Mucosa of gallbladder (tissue), 1 donor: ENCODE measurements around the gene CD300LB. TPM values are rescaled to one million over a fixed set of nuclear protein-coding genes. Genes with fewer than 3 reads are reported as not detected.

ENCODE experiments used
- DNase-seq: peaks from one replicate; pipeline ENCODE4 v3.0.0-alpha.2; 2020; ENCODE audit warnings: low spot score
- total RNA-seq: library from RNA; stranded (reverse); gene quantifications from one replicate; pipeline ENCODE4 v1.2.1, GENCODE V29; 2021
- donor health status: DM: no; HTN: no; CAD: no.

The CD300LB gene
- total RNA-seq, 1 donor from 2014 or later: 0.49 TPM

- DNase-seq: no peak
Observed at GRCh38 chr17:74549343-74549742, 18.1 kb upstream of the CD300LB start.

GRCh38 chr17:74547736-74548135 lies 16.5 kb upstream of the CD300LB start:
- DNase-seq: no peak

- DNase-seq: no peak
Observed at GRCh38 chr17:74547264-74547663, 16.0 kb upstream of the CD300LB start.

- no peak for DNase-seq
Observed at GRCh38 chr17:74546586-74546985, 15.3 kb upstream of the CD300LB start.

- DNase-seq: no peak
Observed at GRCh38 chr17:74545843-74546230, 14.6 kb upstream of the CD300LB start, which contains the start of gene CD300C. CD300C (minus strand) TSS chr17:74546115; CDS start chr17:74545782, 333 bp downstream.

- DNase-seq: no peak
Observed at GRCh38 chr17:74544991-74545842, 13.9 kb upstream of the CD300LB start.

- DNase-seq: no peak
Observed at GRCh38 chr17:74543891-74544760, 12.9 kb upstream of the CD300LB start.

GRCh38 chr17:74543406-74543805 lies 12.1 kb upstream of the CD300LB start:
- no peak for DNase-seq

GRCh38 chr17:74542727-74543383 lies 11.6 kb upstream of the CD300LB start:
- DNase-seq: no peak

- DNase-seq: no peak
Observed at GRCh38 chr17:74542166-74542565, 10.9 kb upstream of the CD300LB start.

- no peak for DNase-seq
Observed at GRCh38 chr17:74541176-74542111, 10.2 kb upstream of the CD300LB start.

- DNase-seq: no peak
Observed at GRCh38 chr17:74539281-74539820, 8.1 kb upstream of the CD300LB start.

- no peak for DNase-seq
Observed at GRCh38 chr17:74536890-74537289, 5.6 kb upstream of the CD300LB start.

GRCh38 chr17:74532115-74532514 lies 840 bp upstream of the CD300LB start:
- DNase-seq: peak; percentile 49

GRCh38 chr17:74530831-74531150 lies 484 bp downstream of the CD300LB start:
- no peak for DNase-seq

GRCh38 chr17:74529243-74529642 lies 2.0 kb downstream of the CD300LB start:
- no peak for DNase-seq

GRCh38 chr17:74528491-74529199 lies 2.6 kb downstream of the CD300LB start:
- DNase-seq: peak; percentile 39

- DNase-seq: no peak
Observed at GRCh38 chr17:74527756-74528155, 3.5 kb downstream of the CD300LB start.

- DNase-seq: peak; percentile 4
Observed at GRCh38 chr17:74527081-74527480, 4.2 kb downstream of the CD300LB start.

GRCh38 chr17:74526681-74527080 lies 4.6 kb downstream of the CD300LB start:
- DNase-seq: no peak
